HEK293 (cell line): ENCODE results near the gene NAALAD2.

Experiments used
- CTCF ChIA-PET: fragments of 350-600 bp; formaldehyde crosslinking; extraction: SDS; loops from one replicate; lab custom pipeline; 2021; ENCODE audit warnings: antibody characterized with exemption; lab: Yijun Ruan, JAX
- POLR2A ChIA-PET: fragments of 300-600 bp; formaldehyde crosslinking; extraction: SDS; loops from one replicate; lab custom pipeline; 2020; ENCODE audit warnings: antibody characterized with exemption, inconsistent platforms; lab: Yijun Ruan, JAX
- H3K27ac ChIP-seq: fragments of 200-500 bp; sonication (Bioruptor generic); 2 replicates; pipeline ENCODE4 v1.5.1; 2014; ENCODE audit warnings: low read depth, low read length, control low read depth, inconsistent platforms; ENCODE audit errors: extremely low read depth
- H3K36me3 ChIP-seq, 2 experiments: fragments of 200-500 bp in 1 of 2; sonication (Bioruptor generic) in 1 of 2; 1 replicate in 1 of 2; 2 replicates in 1 of 2; pipeline ENCODE4 v1.5.1; 2014 to 2017; ENCODE audit warnings: inconsistent platforms in 2 of 2, low read length in 2 of 2; ENCODE audit not compliant: control insufficient read depth in 2 of 2, insufficient read depth in 1 of 2
- H3K4me1 ChIP-seq: fragments of 200-500 bp; sonication (Bioruptor generic); 2 replicates; pipeline ENCODE4 v1.5.1; 2014; ENCODE audit warnings: mild to moderate bottlenecking, low read length, inconsistent platforms; ENCODE audit not compliant: control insufficient read depth, insufficient read depth
- H3K4me3 ChIP-seq: 2 replicates; pipeline ENCODE4 v1.5.1; 2011; ENCODE audit warnings: low read depth, mild to moderate bottlenecking, control low read depth, low read length, moderate library complexity
- H3K9me3 ChIP-seq: fragments of 200-500 bp; sonication (Bioruptor generic); 2 replicates; pipeline ENCODE4 v1.5.1; 2014; ENCODE audit warnings: low read depth, low read length, inconsistent platforms; ENCODE audit not compliant: control insufficient read depth, insufficient read depth
- EGR2 ChIP-seq: fragments of 450-650 bp; formaldehyde crosslinking; IDR thresholded peaks from 2 replicates; pipeline ENCODE4 v1.5.1; 2016; ENCODE audit warnings: low read depth, missing biosample characterization, missing genetic modification characterization
- GLIS1 ChIP-seq: fragments of 450-650 bp; formaldehyde crosslinking; IDR thresholded peaks from 2 replicates; pipeline ENCODE4 v1.5.1; 2016; ENCODE audit warnings: missing biosample characterization, missing genetic modification characterization
- GLIS2 ChIP-seq: fragments of 450-650 bp; formaldehyde crosslinking; IDR thresholded peaks from 2 replicates; pipeline ENCODE4 v1.5.1; 2016; ENCODE audit warnings: missing biosample characterization, missing genetic modification characterization
- REPIN1 ChIP-seq: fragments of 450-650 bp; formaldehyde crosslinking; IDR thresholded peaks from 2 replicates; pipeline ENCODE4 v1.5.1; 2017; ENCODE audit warnings: missing biosample characterization, missing genetic modification characterization, low read depth
- ZBTB8A ChIP-seq: fragments of 450-650 bp; formaldehyde crosslinking; IDR thresholded peaks from 2 replicates; pipeline ENCODE4 v1.5.1; 2016; ENCODE audit warnings: missing biosample characterization, missing genetic modification characterization
- ZNF112 ChIP-seq: fragments of 450-650 bp; formaldehyde crosslinking; IDR thresholded peaks from 2 replicates; pipeline ENCODE4 v1.5.0; 2017; ENCODE audit warnings: missing biosample characterization, missing genetic modification characterization
- ZNF148 ChIP-seq: fragments of 450-650 bp; formaldehyde crosslinking; IDR thresholded peaks from 2 replicates; pipeline ENCODE4 v1.5.0; 2017; ENCODE audit warnings: missing biosample characterization, missing genetic modification characterization, borderline replicate concordance
- ZNF19 ChIP-seq: fragments of 450-650 bp; formaldehyde crosslinking; IDR thresholded peaks from 2 replicates; pipeline ENCODE4; 2016; ENCODE audit warnings: missing biosample characterization, missing genetic modification characterization, low read depth
- ZNF211 ChIP-seq: fragments of 450-650 bp; formaldehyde crosslinking; IDR thresholded peaks from 2 replicates; pipeline ENCODE4 v1.5.1; 2016; ENCODE audit warnings: low read depth, missing biosample characterization, missing genetic modification characterization
- ZNF239 ChIP-seq: fragments of 450-650 bp; formaldehyde crosslinking; IDR thresholded peaks from 2 replicates; pipeline ENCODE4 v1.5.1; 2016; ENCODE audit warnings: missing biosample characterization, missing genetic modification characterization
- ZNF311 ChIP-seq: fragments of 450-650 bp; formaldehyde crosslinking; IDR thresholded peaks from 2 replicates; pipeline ENCODE4 v1.5.1; 2017; ENCODE audit warnings: missing biosample characterization, missing genetic modification characterization, borderline replicate concordance
- ZNF341 ChIP-seq: fragments of 450-650 bp; formaldehyde crosslinking; IDR thresholded peaks from 2 replicates; pipeline ENCODE4; 2016; ENCODE audit warnings: low read depth, missing biosample characterization, missing genetic modification characterization
- ZNF350 ChIP-seq: fragments of 450-650 bp; formaldehyde crosslinking; IDR thresholded peaks from 2 replicates; pipeline ENCODE4 v1.5.0; 2017; ENCODE audit warnings: missing biosample characterization, mild to moderate bottlenecking, missing genetic modification characterization
- ZNF366 ChIP-seq: fragments of 450-650 bp; formaldehyde crosslinking; conservative IDR thresholded peaks from 2 replicates; pipeline ENCODE4 v1.5.1; 2016; ENCODE audit warnings: missing biosample characterization, missing genetic modification characterization
- ZNF426 ChIP-seq: fragments of 450-650 bp; formaldehyde crosslinking; IDR thresholded peaks from 2 replicates; pipeline ENCODE4 v1.5.1; 2017; ENCODE audit warnings: missing biosample characterization, missing genetic modification characterization, mild to moderate bottlenecking, inconsistent platforms, moderate library complexity
- ZNF510 ChIP-seq: fragments of 450-650 bp; formaldehyde crosslinking; IDR thresholded peaks from 2 replicates; pipeline ENCODE4 v1.5.1; 2018; ENCODE audit warnings: mild to moderate bottlenecking, missing genetic modification characterization, missing biosample characterization; ENCODE audit not compliant: insufficient replicate concordance
- ZNF521 ChIP-seq: fragments of 450-650 bp; formaldehyde crosslinking; IDR thresholded peaks from 2 replicates; pipeline ENCODE4 v1.5.1; 2017; ENCODE audit warnings: missing biosample characterization, mild to moderate bottlenecking, missing genetic modification characterization
- ZNF585B ChIP-seq: fragments of 450-650 bp; formaldehyde crosslinking; IDR thresholded peaks from 2 replicates; pipeline ENCODE4 v1.5.1; 2016; ENCODE audit warnings: missing biosample characterization, missing genetic modification characterization
- ZNF596 ChIP-seq: fragments of 450-650 bp; IDR thresholded peaks from 2 replicates; pipeline ENCODE4 v1.5.0; 2018; ENCODE audit warnings: missing biosample characterization, mild to moderate bottlenecking, missing genetic modification characterization, moderate library complexity
- ZNF654 ChIP-seq: fragments of 450-650 bp; formaldehyde crosslinking; IDR thresholded peaks from 2 replicates; pipeline ENCODE4 v1.5.1; 2016; ENCODE audit warnings: low read depth, missing biosample characterization, missing genetic modification characterization
- ZNF768 ChIP-seq: fragments of 450-650 bp; formaldehyde crosslinking; IDR thresholded peaks from 2 replicates; pipeline ENCODE4 v1.5.1; 2018; ENCODE audit warnings: missing biosample characterization, mild to moderate bottlenecking, missing genetic modification characterization
- TF ChIP-seq, protein P1 (sequence below): fragments of 450-650 bp; formaldehyde crosslinking; IDR thresholded peaks from 2 replicates; pipeline ENCODE4 v1.5.1; 2016; ENCODE audit warnings: missing biosample characterization, missing genetic modification characterization
- TF ChIP-seq, protein P2 (sequence below): fragments of 450-650 bp; formaldehyde crosslinking; IDR thresholded peaks from 2 replicates; pipeline ENCODE4 v1.5.1; 2016; ENCODE audit warnings: missing biosample characterization, missing genetic modification characterization
- TF ChIP-seq, protein P3 (sequence below): fragments of 450-650 bp; formaldehyde crosslinking; IDR thresholded peaks from 2 replicates; pipeline ENCODE4 v1.5.1; 2016; ENCODE audit warnings: missing biosample characterization, missing genetic modification characterization

Gene NAALAD2

GRCh38 chr11:90187839-90188238 is 53.4 kb downstream of the NAALAD2 start (continued):
- TF ChIP-seq ZNF311 (tag by site-specific recombination) (no peak), ZNF211 (no peak), ZNF148 (tag by site-specific recombination) (no peak)
- TF ChIP-seq, protein P1, sequence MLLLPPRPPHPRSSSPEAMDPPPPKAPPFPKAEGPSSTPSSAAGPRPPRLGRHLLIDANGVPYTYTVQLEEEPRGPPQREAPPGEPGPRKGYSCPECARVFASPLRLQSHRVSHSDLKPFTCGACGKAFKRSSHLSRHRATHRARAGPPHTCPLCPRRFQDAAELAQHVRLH (tag by site-specific recombination): no peak

DNA sequence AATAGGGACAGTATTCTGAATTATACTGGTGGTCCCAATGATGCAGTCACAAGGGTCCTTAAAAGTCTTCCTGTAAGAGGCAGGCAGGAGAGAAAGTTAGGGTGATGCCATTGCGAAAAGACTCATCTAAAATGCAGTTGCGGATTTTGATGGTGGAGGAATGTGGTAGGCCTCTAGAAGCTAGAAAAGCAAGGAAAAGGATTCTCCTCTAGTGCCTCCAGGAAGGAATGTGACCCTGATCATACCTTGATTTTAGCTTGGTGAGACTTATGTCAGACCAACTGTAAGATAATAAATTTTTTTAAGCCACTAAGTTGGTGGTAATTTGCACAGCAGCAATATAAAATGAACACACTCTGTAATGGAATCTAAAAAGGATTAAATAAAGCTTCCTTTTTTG is 54.5 kb downstream of the NAALAD2 start:
- Histone ChIP-seq H3K27ac (no peak overlapping the region), H3K36me3 (peaks cover 0 to 25% of the 10 kb centered on the region in 2 experiments; a peak in 1 of 3 replicates), H3K9me3 (no peaks in the 10 kb centered on the region), H3K4me3 (no peak overlapping the region), H3K4me1 (no peaks in the 10 kb centered on the region)
- TF ChIP-seq ZNF350 (tag by site-specific recombination) (no peak), ZNF768 (tag by site-specific recombination) (no peak), ZNF112 (tag by site-specific recombination) (no peak)
- ChIA-PET CTCF (interaction anchor here (0.5 to 1.2 kb wide), 3 partner anchors 8 to 21 kb away, joined by 3 read pairs; no protein-coding TSS in a partner anchor), POLR2A (no interaction called here)

DNA sequence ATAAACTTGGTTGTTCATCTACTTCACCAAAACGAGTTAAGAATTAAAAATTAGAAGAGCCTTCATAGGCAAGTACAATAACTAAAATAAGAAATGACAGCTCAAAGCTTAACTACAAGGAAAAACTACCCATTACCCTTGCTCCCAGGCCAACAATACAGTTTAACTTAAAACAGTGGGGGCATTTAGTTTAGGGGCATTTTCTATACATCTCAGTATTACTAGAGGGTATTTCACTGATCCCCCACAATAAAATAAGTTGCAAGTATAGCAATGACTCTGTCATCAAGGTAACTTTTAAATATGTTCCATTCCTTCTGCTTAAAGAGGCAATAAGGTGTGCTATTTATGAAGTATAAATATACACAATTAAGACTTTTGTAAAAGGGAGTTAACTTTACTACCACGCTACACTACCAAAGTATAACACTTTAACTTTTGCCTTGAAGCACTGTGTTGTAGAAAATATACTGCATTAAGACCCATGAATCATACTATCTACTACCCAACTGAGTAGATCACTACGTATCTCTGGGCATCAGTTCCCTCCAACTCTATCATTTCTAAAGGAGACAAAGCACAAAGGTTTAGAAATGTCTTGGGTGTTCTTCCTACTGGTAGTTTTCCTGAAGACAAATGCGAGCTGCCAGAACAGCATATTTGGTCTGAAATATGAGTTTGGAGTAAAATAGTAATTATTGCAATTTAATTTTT is 58.6 kb downstream of the NAALAD2 start:
- no peak overlapping the region for H3K4me3 ChIP-seq
- CTCF ChIA-PET: interaction anchor here (0.8 kb wide), 1 partner anchor 12 kb away, joined by 3 read pairs; no protein-coding TSS in a partner anchor
- peaks cover 0 to 17% of the 10 kb centered on the region in 2 experiments; a peak in 2 of 3 replicates for H3K36me3 ChIP-seq
- H3K9me3 ChIP-seq: no peaks in the 10 kb centered on the region
- no peaks in the 10 kb centered on the region for H3K4me1 ChIP-seq
- no peak overlapping the region for H3K27ac ChIP-seq
- POLR2A ChIA-PET: no interaction called here
- no peak for TF ChIP-seq REPIN1 (tag by site-specific recombination)
- TF ChIP-seq ZNF585B: no peak
- TF ChIP-seq, protein P2, sequence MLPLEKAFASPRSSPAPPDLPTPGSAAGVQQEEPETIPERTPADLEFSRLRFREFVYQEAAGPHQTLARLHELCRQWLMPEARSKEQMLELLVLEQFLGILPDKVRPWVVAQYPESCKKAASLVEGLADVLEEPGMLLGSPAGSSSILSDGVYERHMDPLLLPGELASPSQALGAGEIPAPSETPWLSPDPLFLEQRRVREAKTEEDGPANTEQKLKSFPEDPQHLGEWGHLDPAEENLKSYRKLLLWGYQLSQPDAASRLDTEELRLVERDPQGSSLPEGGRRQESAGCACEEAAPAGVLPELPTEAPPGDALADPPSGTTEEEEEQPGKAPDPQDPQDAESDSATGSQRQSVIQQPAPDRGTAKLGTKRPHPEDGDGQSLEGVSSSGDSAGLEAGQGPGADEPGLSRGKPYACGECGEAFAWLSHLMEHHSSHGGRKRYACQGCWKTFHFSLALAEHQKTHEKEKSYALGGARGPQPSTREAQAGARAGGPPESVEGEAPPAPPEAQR (tag by site-specific recombination): no peak
- TF ChIP-seq GLIS2: no peak
- no peak for TF ChIP-seq GLIS1
- TF ChIP-seq ZNF596 (tag by site-specific recombination): no peak
- no peak for TF ChIP-seq ZNF366 (tag by site-specific recombination)
- no peak for TF ChIP-seq ZBTB8A (tag by site-specific recombination)
- no peak for TF ChIP-seq ZNF19 (tag by site-specific recombination)

DNA sequence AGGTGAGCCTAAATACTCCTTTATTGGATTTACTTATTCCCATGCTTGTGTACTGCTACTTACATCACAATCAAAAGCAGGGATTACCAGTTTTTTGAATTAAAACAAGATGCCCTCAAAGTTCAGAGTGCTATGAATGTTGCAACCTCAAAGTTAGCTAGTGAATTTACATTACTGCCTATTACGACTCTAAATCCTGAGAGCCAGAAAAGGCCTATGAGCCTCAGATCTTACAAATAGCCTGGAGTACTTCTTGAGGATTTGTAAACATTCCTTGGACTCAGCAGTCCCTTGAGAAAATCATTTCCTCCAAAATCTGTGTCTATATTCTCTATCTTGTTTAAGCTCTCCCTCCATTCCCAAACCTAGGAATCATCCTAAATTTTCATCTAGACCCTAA is 62.9 kb downstream of the NAALAD2 start:
- Histone ChIP-seq H3K9me3 (no peaks in the 10 kb centered on the region), H3K36me3 (peaks cover 0 to 18% of the 10 kb centered on the region in 2 experiments; a peak in 2 of 3 replicates), H3K4me3 (no peak overlapping the region), H3K27ac (no peak overlapping the region), H3K4me1 (no peaks in the 10 kb centered on the region)
- CTCF ChIA-PET: interaction anchor here (0.6 kb wide), 1 partner anchor 83 kb away, joined by 3 read pairs; no protein-coding TSS in a partner anchor
- POLR2A ChIA-PET: no interaction called here
- TF ChIP-seq ZNF521 (tag by site-specific recombination) (no peak), ZNF510 (tag by site-specific recombination) (no peak), ZNF654 (tag by site-specific recombination) (no peak), ZNF341 (tag by site-specific recombination) (no peak), ZNF239 (tag by site-specific recombination) (no peak), ZNF426 (no peak), EGR2 (tag by site-specific recombination) (no peak)
- TF ChIP-seq, protein P3, sequence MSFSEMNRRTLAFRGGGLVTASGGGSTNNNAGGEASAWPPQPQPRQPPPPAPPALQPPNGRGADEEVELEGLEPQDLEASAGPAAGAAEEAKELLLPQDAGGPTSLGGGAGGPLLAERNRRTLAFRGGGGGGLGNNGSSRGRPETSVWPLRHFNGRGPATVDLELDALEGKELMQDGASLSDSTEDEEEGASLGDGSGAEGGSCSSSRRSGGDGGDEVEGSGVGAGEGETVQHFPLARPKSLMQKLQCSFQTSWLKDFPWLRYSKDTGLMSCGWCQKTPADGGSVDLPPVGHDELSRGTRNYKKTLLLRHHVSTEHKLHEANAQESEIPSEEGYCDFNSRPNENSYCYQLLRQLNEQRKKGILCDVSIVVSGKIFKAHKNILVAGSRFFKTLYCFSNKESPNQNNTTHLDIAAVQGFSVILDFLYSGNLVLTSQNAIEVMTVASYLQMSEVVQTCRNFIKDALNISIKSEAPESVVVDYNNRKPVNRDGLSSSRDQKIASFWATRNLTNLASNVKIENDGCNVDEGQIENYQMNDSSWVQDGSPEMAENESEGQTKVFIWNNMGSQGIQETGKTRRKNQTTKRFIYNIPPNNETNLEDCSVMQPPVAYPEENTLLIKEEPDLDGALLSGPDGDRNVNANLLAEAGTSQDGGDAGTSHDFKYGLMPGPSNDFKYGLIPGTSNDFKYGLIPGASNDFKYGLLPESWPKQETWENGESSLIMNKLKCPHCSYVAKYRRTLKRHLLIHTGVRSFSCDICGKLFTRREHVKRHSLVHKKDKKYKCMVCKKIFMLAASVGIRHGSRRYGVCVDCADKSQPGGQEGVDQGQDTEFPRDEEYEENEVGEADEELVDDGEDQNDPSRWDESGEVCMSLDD (tag by site-specific recombination): no peak
